OCI-LY1 (cell line): ENCODE data around the gene XPO5.

ENCODE experiments used
- EZH2 ChIP-seq: fragments of 200-600 bp; sonication (generic), shearing (Covaris generic); IDR thresholded peaks from 2 replicates; pipeline ENCODE4 v1.8.0; 2017; ENCODE audit warnings: borderline replicate concordance, mixed run types, mild to moderate bottlenecking, antibody characterized with exemption, low read length, moderate library complexity, mixed read lengths
- TF ChIP-seq, protein P1 (sequence below): fragments of 200-600 bp; sonication (generic), shearing (Covaris generic); IDR thresholded peaks from 2 replicates; pipeline ENCODE4 v1.5.1; 2017; ENCODE audit warnings: mild to moderate bottlenecking, antibody characterized with exemption, low read length, moderate library complexity, mixed read lengths

DNA sequence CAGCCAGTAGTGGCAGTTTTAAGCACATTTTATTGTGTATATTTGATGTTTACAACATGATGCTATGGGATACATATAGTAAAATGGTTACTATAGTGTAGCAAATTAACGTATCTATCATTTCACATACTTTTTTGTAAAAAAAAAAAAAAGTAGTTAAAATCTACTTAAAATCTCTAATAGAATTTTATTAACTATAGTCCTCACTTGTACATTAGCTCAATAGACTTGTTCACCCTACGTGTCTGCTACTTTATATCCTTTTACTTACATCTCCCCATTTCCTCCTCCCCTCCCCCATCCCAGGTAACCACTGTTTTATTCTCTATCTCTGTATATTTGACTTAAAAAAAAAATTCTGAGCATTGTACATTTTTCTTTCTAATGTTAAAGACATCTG, 30.2 kb upstream of the XPO5 start:
- TF ChIP-seq, protein P1, sequence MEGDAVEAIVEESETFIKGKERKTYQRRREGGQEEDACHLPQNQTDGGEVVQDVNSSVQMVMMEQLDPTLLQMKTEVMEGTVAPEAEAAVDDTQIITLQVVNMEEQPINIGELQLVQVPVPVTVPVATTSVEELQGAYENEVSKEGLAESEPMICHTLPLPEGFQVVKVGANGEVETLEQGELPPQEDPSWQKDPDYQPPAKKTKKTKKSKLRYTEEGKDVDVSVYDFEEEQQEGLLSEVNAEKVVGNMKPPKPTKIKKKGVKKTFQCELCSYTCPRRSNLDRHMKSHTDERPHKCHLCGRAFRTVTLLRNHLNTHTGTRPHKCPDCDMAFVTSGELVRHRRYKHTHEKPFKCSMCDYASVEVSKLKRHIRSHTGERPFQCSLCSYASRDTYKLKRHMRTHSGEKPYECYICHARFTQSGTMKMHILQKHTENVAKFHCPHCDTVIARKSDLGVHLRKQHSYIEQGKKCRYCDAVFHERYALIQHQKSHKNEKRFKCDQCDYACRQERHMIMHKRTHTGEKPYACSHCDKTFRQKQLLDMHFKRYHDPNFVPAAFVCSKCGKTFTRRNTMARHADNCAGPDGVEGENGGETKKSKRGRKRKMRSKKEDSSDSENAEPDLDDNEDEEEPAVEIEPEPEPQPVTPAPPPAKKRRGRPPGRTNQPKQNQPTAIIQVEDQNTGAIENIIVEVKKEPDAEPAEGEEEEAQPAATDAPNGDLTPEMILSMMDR, result no peak
- no peak for TF ChIP-seq EZH2
